Measurements from ENCODE around the gene GPHA2.

GPHA2 gene

GRCh38 chr11:64931290-64931689 is 4.4 kb downstream of the GPHA2 start:
- no peak for DNase-seq (ENCODE audit: low spot score)
- no peak for TF ChIP-seq CTCF (IDR thresholded peaks at IDR 0.05; ENCODE audit: extremely low read depth, insufficient read depth, missing control alignments)
- in situ Hi-C loops (cut with MboI; ENCODE audit: low pct_unique_long_range_greater_than_20kb, low sequenced_read_pairs, unreplicated experiment): no loop called here

GRCh38 chr11:64930340-64930739 is 5.4 kb downstream of the GPHA2 start:
- no peak for DNase-seq (ENCODE audit: low spot score)

GRCh38 chr11:64929625-64930024 is 6.1 kb downstream of the GPHA2 start:
- no peak for DNase-seq (ENCODE audit: low spot score)
- in situ Hi-C loops (cut with MboI; ENCODE audit: low pct_unique_long_range_greater_than_20kb, low sequenced_read_pairs, unreplicated experiment): no loop called here
- no peak for TF ChIP-seq CTCF (IDR thresholded peaks at IDR 0.05; ENCODE audit: extremely low read depth, insufficient read depth, missing control alignments)

More at GRCh38 chr11:64930340-64930739, 5.4 kb downstream of the GPHA2 start:
- TF ChIP-seq CTCF (IDR thresholded peaks at IDR 0.05; ENCODE audit: extremely low read depth, insufficient read depth, missing control alignments): no peak
- in situ Hi-C loops (cut with MboI; ENCODE audit: low pct_unique_long_range_greater_than_20kb, low sequenced_read_pairs, unreplicated experiment): no loop called here

- in situ Hi-C loops (cut with MboI; ENCODE audit: low pct_unique_long_range_greater_than_20kb, low sequenced_read_pairs, unreplicated experiment): no loop called here
- DNase-seq (ENCODE audit: low spot score): peak; percentile 12
- TF ChIP-seq CTCF (IDR thresholded peaks at IDR 0.05; ENCODE audit: extremely low read depth, insufficient read depth, missing control alignments): no peak
These were observed 6.7 kb downstream of the GPHA2 start for GRCh38 chr11:64928957-64929356.

GRCh38 chr11:64926689-64927088 is 9.0 kb downstream of the GPHA2 start:
- in situ Hi-C loops (cut with MboI; ENCODE audit: low pct_unique_long_range_greater_than_20kb, low sequenced_read_pairs, unreplicated experiment): no loop called here
- no peak for DNase-seq (ENCODE audit: low spot score)
- no peak for TF ChIP-seq CTCF (IDR thresholded peaks at IDR 0.05; ENCODE audit: extremely low read depth, insufficient read depth, missing control alignments)

GRCh38 chr11:64925536-64926436 is 9.9 kb downstream of the GPHA2 start:
- DNase-seq (ENCODE audit: low spot score): no peak
- in situ Hi-C loops (cut with MboI; ENCODE audit: low pct_unique_long_range_greater_than_20kb, low sequenced_read_pairs, unreplicated experiment): no loop called here
- no peak for TF ChIP-seq CTCF (IDR thresholded peaks at IDR 0.05; ENCODE audit: extremely low read depth, insufficient read depth, missing control alignments)
